ENCODE measurements around the gene CPNE7.
"Not testable (repeated sequence)": the region's sequence is repeated elsewhere in the genome, so short reads cannot be mapped to it uniquely, and the experiment has no call there.

Gene CPNE7

DNA sequence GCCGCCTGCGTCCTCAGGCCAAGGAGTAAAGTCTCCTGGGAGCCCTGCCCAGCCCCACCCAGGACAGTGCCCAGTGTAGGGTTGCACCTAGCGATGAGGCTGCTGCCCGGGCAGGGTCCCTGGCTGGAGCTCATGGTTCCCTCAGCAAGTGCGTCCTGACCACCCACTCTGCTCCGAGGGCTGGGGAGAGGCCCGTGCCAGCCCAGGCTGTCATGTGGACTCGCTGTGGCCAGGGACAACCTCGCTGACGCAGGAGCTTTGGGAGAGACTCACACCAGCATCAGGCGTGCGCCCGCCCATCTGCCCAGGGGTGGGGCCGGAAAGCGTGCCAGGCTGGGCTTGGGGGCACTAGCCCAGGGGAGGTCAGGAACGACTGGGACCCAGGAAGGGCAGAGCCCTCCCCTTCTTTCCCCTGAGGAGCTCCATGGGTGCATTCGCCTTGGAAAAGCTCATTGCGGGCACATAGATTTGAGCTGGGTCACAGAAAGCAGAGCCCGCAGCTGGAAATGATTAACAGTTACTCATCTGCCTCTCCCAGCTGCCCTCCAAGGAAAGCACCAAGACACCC lies 57.6 kb downstream of the CPNE7 start:
- peaks cover 20% of the 10 kb centered on the region for H3K4me1 ChIP-seq (ENCODE audit: insufficient read depth, poor library complexity, severe bottlenecking)
- peak; percentile 87 for ATAC-seq (ENCODE audit: low read depth)
- H3K27ac ChIP-seq (ENCODE audit: poor library complexity, severe bottlenecking) = peak overlapping the region; percentile 67

DNA sequence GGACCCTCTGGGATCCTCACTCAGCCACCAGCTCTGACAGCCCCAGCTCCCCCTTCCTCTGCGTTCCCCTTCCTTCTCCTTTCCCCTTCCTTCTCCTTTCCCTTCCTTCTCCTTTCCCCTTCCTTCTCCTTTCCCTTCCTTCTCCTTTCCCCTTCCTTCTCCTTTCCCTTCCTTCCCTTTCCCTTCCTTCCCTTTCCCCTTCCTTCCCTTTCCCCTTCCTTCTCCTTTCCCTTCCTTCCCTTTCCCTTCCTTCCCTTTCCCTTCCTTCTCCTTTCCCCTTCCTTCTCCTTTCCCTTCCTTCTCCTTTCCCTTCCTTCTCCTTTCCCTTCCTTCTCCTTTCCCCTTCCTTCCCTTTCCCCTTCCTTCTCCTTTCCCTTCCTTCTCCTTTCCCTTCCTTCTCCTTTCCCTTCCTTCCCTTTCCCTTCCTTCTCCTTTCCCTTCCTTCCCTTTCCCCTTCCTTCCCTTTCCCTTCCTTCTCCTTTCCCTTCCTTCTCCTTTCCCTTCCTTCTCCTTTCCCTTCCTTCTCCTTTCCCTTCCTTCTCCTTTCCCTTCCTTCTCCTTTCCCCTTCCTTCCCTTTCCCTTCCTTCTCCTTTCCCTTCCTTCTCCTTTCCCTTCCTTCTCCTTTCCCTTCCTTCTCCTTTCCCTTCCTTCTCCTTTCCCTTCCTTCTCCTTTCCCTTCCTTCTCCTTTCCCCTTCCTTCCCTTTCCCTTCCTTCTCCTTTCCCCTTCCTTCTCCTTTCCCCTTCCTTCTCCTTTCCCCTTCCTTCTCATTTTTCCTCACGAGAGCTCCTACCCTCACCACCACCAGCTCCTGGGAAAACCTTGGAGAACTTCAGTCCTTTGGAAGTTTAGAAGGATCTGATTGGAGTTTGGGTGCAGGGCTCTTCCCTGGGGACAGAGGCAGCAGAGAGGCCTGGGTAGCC lies 59.2 kb downstream of the CPNE7 start:
- H3K27ac ChIP-seq (ENCODE audit: poor library complexity, severe bottlenecking); H3K9me3 ChIP-seq (ENCODE audit: severe bottlenecking); H3K4me3 ChIP-seq (ENCODE audit: severe bottlenecking); H3K36me3 ChIP-seq (ENCODE audit: low read depth); DNase-seq (ENCODE audit: low spot score); ATAC-seq (ENCODE audit: low read depth); H3K27me3 ChIP-seq (ENCODE audit: insufficient read depth, poor library complexity, severe bottlenecking): not testable (repeated sequence)
- peaks cover 20% of the 10 kb centered on the region for H3K4me1 ChIP-seq (ENCODE audit: insufficient read depth, poor library complexity, severe bottlenecking)

More for the DNA sequence above, 57.6 kb downstream of the CPNE7 start:
- Histone ChIP-seq H3K4me3 (ENCODE audit: severe bottlenecking) (no peak overlapping the region), H3K36me3 (ENCODE audit: low read depth) (no peaks in the 10 kb centered on the region), H3K9me3 (ENCODE audit: severe bottlenecking) (no peaks in the 10 kb centered on the region), H3K27me3 (ENCODE audit: insufficient read depth, poor library complexity, severe bottlenecking) (no peaks in the 10 kb centered on the region)
- DNase-seq (ENCODE audit: low spot score) = peak; percentile 88
- TF ChIP-seq, protein P1, sequence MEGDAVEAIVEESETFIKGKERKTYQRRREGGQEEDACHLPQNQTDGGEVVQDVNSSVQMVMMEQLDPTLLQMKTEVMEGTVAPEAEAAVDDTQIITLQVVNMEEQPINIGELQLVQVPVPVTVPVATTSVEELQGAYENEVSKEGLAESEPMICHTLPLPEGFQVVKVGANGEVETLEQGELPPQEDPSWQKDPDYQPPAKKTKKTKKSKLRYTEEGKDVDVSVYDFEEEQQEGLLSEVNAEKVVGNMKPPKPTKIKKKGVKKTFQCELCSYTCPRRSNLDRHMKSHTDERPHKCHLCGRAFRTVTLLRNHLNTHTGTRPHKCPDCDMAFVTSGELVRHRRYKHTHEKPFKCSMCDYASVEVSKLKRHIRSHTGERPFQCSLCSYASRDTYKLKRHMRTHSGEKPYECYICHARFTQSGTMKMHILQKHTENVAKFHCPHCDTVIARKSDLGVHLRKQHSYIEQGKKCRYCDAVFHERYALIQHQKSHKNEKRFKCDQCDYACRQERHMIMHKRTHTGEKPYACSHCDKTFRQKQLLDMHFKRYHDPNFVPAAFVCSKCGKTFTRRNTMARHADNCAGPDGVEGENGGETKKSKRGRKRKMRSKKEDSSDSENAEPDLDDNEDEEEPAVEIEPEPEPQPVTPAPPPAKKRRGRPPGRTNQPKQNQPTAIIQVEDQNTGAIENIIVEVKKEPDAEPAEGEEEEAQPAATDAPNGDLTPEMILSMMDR (IDR thresholded peaks at IDR 0.05; ENCODE audit: poor library complexity, severe bottlenecking) = no peak

DNA sequence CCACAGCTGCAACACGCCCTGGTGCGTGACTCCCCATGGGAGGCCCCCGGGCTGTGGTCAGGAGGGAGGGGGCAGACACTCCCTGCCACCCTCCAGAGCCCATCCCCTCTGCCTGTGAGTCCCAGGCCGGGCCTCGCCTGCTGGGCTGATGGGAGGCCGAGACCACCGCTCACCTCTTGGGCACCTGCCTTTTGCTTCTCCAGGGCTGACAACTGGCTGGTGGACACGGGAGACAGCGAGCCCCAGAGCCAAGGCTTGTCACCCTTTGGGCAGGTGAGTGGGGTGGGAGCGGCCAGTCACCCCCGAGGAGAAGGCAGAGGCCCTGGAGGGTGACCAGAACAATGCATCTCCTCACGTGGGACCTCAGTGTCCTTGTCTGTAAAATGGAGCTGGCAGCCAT lies 61.1 kb downstream of the CPNE7 start:
- no peak overlapping the region for H3K27ac ChIP-seq (ENCODE audit: poor library complexity, severe bottlenecking)

DNA sequence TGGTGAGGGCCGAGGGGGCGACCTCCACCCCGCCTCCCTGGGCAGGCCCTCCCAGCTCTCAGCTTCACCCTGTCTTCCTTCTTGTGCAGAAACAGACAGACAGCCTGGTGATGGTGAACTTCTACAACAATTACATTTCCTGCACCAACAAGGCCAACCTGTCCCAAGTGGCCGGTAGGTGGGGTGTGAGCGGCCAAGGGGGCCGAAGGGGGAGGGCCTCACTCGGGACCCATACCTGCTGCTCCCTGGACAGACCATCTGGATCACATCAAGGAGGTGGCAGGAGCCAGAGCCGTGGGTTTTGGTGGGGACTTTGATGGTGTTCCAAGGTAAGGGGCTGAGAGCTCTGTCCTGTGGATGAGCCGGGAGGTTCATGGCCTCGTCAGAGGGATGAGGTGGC lies 61.8 kb downstream of the CPNE7 start:
- no peaks in the 10 kb centered on the region for H3K9me3 ChIP-seq (ENCODE audit: severe bottlenecking)
- ATAC-seq (ENCODE audit: low read depth) (no peak), DNase-seq (ENCODE audit: low spot score) (no peak)
- TF ChIP-seq, protein P1 (IDR thresholded peaks at IDR 0.05; ENCODE audit: poor library complexity, severe bottlenecking) = no peak
- H3K36me3 ChIP-seq (ENCODE audit: low read depth) = no peaks in the 10 kb centered on the region
- no peak overlapping the region for H3K27ac ChIP-seq (ENCODE audit: poor library complexity, severe bottlenecking)
- peaks cover 17% of the 10 kb centered on the region for H3K4me1 ChIP-seq (ENCODE audit: insufficient read depth, poor library complexity, severe bottlenecking)
- no peak overlapping the region for H3K4me3 ChIP-seq (ENCODE audit: severe bottlenecking)
- H3K27me3 ChIP-seq (ENCODE audit: insufficient read depth, poor library complexity, severe bottlenecking) = no peaks in the 10 kb centered on the region

More for the DNA sequence above, 61.1 kb downstream of the CPNE7 start:
- no peaks in the 10 kb centered on the region for H3K27me3 ChIP-seq (ENCODE audit: insufficient read depth, poor library complexity, severe bottlenecking)
- H3K4me3 ChIP-seq (ENCODE audit: severe bottlenecking) = no peak overlapping the region
- TF ChIP-seq, protein P1 (IDR thresholded peaks at IDR 0.05; ENCODE audit: poor library complexity, severe bottlenecking) = no peak
- no peaks in the 10 kb centered on the region for H3K9me3 ChIP-seq (ENCODE audit: severe bottlenecking)
- DNase-seq (ENCODE audit: low spot score) (no peak), ATAC-seq (ENCODE audit: low read depth) (no peak)
- peaks cover 23% of the 10 kb centered on the region for H3K4me1 ChIP-seq (ENCODE audit: insufficient read depth, poor library complexity, severe bottlenecking)
- no peaks in the 10 kb centered on the region for H3K36me3 ChIP-seq (ENCODE audit: low read depth)

DNA sequence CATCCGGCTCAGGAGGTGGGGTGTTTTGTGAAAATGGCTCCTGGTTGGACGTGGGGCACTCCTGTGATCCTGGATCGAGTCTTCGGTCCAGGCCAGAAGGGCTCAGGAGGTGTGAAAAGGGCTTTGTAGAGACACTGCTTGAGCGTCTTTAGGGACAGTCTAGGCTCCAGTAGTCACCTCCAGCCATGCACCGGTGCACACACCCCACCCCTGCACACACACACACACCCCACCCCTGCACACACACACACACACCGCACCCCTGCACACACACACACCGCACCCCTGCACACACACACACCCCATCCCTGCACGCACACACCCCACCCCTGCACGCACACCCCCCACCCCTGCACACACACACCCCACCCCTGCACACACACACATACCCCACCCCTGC lies 62.9 kb downstream of the CPNE7 start:
- Histone ChIP-seq H3K27ac (ENCODE audit: poor library complexity, severe bottlenecking) (no peak overlapping the region), H3K4me3 (ENCODE audit: severe bottlenecking) (no peak overlapping the region), H3K36me3 (ENCODE audit: low read depth) (no peaks in the 10 kb centered on the region), H3K4me1 (ENCODE audit: insufficient read depth, poor library complexity, severe bottlenecking) (peaks cover 6% of the 10 kb centered on the region), H3K27me3 (ENCODE audit: insufficient read depth, poor library complexity, severe bottlenecking) (no peaks in the 10 kb centered on the region), H3K9me3 (ENCODE audit: severe bottlenecking) (no peaks in the 10 kb centered on the region)
- TF ChIP-seq, protein P1 (IDR thresholded peaks at IDR 0.05; ENCODE audit: poor library complexity, severe bottlenecking) = no peak
- ATAC-seq (ENCODE audit: low read depth) (no peak; the same call in 2 of the 3 replicates), DNase-seq (ENCODE audit: low spot score) (no peak)
